Renal pelvis (tissue), 4 donors: Measurements from ENCODE around the gene GHDC. TPM values are rescaled to one million over a fixed set of nuclear protein-coding genes. Genes with fewer than 3 reads are reported as not detected.

Experiments
- DNase-seq: peaks from one replicate; pipeline ENCODE4 v3.0.0-alpha.2; 2013
- polyA plus RNA-seq, 3 donors: library from polyadenylated mRNA; unstranded; fragments of 120-200 nt; gene quantifications; one replicate each; pipeline ENCODE4 v1.2.1, GENCODE V29; 2013; ENCODE audit not compliant: insufficient read length in 3 of 3

Gene GHDC
- polyA plus RNA-seq, 3 donors: 18.4 to 21.9 (median 19.3) TPM

DNA sequence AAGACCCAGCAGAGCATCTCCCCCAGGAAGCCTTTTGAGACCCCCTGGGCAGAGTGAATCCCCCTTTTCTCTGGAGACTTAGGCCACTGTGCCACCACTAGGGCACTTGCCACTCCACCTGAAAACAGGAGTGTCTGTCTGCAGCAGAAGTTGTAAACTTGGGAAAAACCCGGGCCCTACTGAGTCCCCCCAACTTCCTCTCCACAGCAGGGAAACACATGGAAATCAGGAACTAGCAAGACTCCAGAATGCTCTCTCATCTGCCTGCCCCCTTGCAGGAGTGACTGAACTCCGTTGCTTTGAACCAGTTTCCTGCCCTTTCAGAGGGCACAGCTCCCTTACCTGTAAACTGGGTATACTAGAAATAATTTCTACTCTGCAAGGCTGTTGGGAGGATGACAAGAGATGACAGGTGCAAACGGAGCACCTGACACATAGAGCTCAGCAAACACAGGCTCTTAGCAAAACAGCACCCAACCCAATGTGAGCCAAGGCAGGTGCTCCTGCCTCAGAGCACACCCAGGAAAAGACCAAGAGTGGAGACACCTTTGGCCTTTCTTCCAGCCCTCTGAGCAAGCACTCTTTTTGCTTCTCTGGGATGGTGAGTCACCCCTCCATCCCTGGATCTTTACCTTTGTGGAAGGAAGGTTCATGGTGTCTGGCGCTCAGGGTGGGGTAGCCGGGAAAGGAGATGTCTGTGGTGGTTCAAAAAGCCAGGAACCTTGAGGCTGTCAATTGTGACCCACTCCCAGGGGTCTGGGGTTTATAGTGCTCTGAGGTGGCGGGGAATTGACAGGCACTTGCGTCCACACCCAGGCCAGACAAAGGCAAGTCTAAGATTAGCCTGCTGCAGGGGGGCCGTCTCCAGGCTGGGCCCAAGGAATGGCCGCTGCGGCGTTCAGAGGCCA is 9.3 kb downstream of the GHDC start, which contains the start of gene HCRT:
Gene HCRT (minus strand): TSS at position 740 of the 908 bp plus-strand sequence. CDS start 87 bp downstream, at position 653.
- no peak for DNase-seq

- peak; percentile 67 for DNase-seq
Observed at GRCh38 chr17:42183741-42184711, 10.3 kb downstream of the GHDC start.

DNA sequence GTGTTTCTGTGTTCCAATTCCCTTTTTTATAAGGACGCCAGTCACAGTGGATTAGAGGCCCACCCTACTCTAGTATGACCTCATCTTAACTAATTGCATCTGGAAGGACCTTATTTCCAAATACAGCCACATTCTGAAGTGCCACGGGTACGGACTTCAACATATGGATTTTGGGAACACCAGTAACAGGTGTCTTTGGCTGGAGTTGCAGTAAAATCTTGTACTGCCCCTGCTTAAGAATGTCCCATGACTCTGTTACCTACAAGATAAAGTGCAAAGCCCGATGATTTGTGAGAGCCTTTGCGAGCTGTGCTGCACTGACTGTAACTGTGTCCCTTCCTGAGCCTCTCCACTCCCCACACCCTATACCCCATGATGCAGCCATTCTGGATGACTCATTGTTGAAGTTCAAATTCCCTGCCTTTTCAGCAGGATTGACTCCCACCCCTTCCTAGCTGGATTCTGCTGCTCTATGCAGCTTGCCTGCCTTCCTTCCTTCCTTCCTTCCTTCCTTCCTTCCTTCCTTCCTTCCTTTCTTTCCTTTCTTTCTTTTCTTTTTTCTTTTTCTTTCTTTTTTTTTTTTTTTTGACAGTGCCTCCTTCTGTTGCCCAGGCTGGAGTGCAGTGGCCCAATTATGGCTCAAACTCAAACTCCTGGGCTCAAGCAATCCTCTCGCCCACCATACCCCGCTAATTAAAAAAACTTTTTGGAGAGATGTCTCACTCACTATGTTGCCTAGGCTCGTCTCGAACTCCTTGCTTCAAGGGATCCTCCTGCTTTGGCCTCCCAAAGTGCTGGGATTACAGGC is 11.2 kb downstream of the GHDC start:
- DNase-seq: no peak

DNA sequence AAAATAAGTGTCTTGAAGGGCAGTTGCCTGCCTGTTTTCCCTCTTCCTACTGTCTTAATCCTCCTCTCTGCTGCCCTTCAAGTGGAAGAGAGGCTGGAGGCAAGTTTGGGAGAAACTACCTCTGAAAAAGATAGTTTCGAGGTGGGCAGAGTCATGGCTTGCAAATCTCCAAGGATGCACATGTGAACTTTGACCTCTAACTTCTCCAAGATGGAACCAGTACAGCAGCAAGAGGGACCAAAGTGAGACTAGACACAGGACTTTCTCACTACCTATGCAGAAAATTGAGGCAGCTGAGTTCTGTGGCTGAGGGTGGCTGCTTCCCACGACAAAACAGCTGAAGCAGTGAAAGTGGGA is 12.5 kb downstream of the GHDC start:
- no peak for DNase-seq

DNA sequence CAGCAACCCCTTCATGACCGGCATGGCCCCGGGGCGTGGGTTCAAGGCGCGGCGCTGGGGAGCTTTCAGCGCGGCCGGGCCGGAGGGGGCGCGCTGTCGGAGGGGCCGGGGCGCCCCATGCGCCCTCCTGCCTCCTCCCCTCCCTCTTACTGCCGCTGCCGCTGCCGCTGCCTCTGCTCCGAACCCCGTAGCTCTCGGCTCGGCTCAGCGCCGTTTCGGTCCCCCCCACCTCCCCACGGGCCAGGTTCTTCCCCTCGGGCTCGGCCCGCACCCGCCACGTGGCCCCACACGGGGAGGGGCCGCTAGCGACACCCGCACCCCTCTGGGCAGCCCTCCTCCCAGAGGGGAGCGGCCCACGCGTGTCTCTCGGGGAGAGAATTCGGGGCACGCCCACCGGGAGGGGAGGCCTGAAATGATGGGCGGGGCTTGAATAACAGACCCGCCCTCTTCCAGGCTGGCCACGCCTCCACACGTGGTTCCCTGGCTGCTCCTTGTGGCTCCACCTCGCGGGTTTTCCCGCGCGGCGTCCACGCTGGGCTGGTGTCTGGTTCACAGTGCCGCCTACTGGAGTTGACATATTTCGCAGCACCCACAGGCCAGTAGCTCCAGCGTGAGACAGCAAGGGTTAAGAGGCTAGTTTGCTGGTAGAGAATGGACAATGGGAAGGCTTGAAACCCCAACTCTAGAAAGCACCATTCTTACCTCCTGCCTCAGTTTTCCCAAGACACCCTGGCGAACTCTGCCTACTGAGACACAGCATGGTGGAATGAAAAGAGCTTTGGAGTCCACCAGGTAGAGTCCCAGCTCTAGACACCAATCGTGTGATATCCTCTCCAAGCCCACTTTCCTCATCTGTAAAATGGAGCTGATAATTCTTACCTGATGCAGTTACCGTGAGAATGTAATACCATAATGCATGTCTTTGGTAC is 13.1 kb downstream of the GHDC start, which contains the start of gene KCNH4:
Gene KCNH4 (minus strand): TSS at position 221 of the 929 bp plus-strand sequence. CDS start 197 bp downstream, at position 24.
- DNase-seq: no peak

DNA sequence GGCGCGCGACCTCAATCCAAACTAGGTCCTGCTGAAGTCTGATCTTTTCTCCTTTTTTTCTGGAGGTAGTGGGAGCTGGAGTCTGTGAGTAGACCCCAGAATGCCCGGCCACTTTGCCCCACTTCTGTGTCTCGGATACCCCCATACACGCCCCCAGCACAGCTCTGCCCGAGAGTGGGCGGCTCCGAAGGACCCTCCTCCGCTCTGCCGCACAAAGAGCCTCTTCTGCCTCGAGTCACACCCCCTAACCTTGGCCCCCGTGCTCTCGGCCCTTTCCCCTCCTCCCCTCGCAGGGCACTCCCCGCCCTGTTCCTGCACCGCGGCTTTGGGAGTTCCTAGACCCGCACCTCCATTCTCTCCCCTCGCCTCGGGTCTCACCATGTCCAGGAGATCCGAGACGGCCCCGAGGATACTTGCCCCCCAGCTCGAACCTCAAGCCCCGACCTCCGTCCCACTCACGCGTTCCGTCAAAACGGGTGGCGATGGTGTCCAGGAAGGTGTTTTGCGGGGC is 13.8 kb downstream of the GHDC start:
- no peak for DNase-seq

DNA sequence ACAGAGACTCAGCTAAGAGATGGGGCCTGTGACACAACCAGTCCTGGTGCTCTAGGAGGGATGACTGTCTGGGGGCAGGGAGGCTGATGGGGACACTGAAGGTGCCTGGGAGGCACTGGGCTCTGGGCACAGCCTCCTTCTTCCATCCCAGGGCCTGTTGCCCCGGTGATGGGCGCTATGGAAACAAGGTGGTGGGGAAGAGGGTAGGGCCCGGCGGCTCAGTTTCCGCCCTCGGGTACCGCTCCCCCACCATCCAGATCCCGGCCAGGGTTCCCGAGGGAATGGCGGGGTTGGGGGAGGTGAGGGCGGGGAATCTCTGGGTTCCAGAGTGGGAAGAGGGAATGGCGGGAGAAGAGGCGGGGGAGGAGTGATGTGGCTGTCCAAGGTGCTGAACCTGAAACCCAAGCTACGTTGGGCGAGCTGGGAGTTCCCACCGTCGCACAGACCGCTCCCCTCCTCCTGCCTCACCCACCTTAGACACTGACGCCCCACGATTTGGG is 14.3 kb downstream of the GHDC start:
- peak; percentile 76 for DNase-seq

GRCh38 chr17:42179335-42179734 is 15.0 kb downstream of the GHDC start:
- no peak for DNase-seq

DNA sequence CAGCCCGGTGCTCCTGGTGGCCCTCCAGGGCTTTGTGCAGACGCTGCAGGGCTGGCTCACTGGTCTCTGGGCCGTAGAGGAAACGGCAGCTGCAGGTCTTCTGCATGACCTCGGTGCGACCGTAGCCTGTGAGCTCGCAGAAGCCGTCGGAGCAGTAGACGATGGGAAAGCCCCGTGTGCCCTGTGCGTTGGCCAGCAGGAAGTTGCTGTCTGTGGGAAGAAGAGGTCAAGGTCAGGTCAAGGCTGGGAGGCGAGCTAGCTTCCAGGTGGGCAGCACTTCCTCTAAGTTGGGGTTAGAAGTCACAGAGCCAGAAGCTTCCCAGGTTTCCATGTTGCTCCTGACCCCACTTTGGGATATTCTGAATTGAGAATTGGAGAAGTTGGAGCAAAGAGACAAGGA is 15.5 kb downstream of the GHDC start:
- no peak for DNase-seq

GRCh38 chr17:42177684-42178083 is 16.6 kb downstream of the GHDC start:
- DNase-seq: no peak

DNA sequence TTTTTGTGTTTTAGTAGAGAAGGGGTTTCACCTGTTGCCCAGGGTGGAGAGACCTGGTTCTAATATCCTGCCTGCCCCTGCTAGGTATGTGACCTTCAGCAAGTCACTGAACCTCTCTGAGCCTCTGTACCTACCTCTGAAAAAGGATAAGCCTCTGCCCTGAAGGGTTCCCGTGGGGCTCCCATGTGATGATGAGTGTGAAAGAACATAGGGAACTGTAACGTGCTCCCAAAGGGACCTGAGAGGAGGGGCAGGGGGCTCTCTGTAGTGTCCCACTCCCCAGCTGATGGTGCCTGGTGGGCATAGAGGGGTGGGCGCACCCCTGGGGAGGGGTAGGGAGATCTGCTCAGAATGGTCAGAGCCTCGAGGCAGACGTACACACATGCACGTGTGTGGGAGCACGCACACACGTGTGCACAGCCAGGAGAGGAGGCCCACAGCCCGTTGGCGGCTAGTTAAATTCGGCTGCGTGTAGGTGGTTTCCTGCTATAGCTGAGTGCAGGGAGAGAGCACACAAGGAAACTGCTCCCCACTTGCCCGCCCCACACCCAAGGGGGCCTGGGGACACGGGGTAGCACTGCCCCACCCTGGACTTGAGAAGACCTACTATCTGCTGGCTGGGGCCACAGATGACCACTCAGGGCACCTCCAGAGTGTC is 20.0 kb downstream of the GHDC start:
- DNase-seq: no peak

DNA sequence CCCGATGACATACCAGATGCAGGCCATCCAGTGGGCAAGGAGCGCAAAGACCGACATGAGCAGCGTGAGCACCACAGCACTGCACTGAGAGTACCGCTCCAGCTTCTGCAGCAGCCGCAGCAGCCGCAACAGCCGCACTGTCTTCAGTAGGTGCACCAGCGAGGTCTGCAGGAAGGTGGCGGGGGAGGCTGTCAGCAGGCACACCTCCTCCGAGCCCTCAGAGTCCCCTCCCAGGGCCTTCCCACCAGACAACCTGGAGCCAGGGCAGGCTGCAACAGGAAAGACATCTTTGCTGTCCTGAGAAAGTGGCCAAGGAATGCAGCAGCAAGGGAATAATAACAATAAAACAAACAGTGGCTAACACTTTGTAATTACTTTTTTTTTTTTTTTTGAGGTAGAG is 22.5 kb downstream of the GHDC start:
- no peak for DNase-seq

DNA sequence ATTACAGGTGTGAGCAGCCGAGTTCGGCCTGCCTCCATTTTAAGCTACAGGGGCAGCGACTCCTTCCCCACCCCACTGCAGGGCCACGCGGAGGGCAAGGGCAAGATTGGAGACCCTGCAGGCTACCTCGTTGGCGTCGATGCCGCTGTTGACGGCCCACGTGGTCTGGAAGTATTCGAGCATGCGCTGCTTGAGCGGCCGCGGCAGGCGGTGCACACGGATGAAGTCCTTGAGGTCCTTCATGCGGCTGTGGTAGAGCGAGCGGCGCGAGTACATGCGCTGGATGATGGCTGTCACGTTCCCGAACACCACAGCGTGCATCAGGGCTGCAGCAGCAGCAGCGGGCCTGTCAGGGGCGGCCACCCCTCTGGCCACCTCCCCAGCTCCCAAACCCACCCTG is 24.9 kb downstream of the GHDC start:
- DNase-seq: no peak

- no peak for DNase-seq
Observed at GRCh38 chr17:42167807-42168206, 26.5 kb downstream of the GHDC start.

GRCh38 chr17:42166196-42166763 is 28.0 kb downstream of the GHDC start:
- DNase-seq: no peak

DNA sequence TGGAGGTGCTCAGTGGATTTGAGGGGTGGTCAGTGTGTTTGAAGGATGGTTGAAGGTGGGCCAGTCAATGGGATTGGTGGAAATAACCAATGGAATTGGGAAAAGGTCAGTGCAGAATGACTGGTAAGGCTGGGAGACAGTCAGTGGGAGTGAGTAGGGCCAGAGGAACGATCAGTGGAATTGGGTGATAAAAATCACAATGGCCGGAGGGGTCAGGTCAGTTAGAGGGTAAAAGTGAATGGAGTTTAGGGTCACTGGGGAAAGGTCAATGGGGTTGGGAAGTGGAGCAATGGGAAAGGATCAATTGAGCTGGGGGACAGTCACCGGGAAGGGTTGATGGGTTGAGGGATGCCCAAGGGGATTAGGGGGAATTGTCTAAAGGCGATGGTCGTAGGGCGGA is 28.5 kb downstream of the GHDC start:
- DNase-seq: no peak

DNA sequence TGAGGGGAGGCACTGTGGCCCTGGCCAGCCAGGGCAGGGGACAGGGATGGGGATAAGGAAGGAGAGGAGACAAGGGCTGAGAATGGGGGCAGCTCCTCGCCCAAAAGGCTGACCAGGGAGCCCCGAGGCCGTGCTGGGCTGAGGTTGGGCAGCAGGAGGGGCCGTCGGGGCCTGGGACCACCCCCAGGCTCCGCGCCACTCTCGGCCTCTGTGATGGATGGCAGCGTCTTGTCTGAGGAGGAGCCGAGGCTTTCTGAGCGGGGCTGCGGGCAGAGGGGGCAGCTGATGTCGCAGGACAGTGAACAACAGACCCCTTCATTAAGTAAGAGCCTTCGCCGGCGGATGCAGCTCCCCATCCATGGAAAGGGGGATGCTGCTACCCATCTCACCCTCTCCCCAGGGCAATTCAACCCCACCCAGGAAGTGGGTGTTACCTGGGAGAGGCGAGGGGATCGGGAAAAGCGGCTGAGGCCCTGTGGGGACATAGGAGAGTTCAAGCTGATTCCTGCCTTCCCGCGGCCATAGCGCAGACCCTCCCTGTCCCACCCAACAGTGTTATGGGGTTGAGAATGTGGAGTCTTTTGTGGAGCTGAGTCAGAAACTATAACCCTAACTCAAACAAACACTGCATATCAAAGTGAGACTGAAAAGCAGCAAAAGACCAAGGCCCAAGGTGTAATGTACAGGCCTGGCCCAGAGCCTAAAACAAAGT is 30.4 kb downstream of the GHDC start:
- no peak for DNase-seq

DNA sequence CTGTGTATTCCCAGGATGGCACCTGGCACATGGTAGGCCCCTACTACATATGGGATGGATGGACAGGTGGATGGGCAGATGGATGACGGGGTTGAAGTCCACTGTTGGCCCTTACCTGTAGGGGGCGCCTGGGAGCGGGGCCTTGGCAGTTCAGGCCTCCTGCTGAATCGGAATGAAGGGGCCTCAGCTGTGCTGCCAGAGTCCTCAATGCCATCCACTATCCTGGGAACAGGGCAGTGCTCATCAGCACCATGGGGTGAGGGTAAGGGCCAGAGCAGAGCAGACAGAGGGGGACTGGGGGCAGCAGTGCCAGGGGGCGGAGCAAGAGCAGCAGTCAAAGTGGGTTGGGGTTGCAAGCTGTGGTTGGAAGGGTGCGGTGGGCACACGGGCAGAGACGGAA is 31.2 kb downstream of the GHDC start:
- DNase-seq: no peak
